HepG2 (cell line): ENCODE measurements around the gene CARD8. TPM values are rescaled to one million over a fixed set of nuclear protein-coding genes. Genes with fewer than 3 reads are reported as not detected.

Experiments
- ATAC-seq: fragments of 200-7000 bp; cut with Tn5 transposase; 3 replicates; pipeline ENCODE4 v1.9.1; 2020; ENCODE audit warnings: mild to moderate bottlenecking, moderate library complexity
- BruUV-seq: library from RNA; stranded (reverse); fragments of 400-500 nt; replicated peaks from 2 replicates; lab custom pipeline; 2021; lab: Mats Ljungman, UMichigan
- CTCF ChIA-PET: fragments of 300-600 bp; formaldehyde crosslinking; extraction: SDS; loops from one replicate; lab custom pipeline; 2021; ENCODE audit warnings: low total read pairs, inconsistent platforms, low intra/inter-chr PET ratio; lab: Yijun Ruan, JAX
- POLR2A ChIA-PET: fragments of 350-600 bp; sonication (Branson Sonifier 250); formaldehyde crosslinking; loops from one replicate; lab custom pipeline; 2020; ENCODE audit warnings: antibody characterized with exemption, inconsistent platforms; lab: Yijun Ruan, JAX
- DNase-seq: peaks from one replicate; pipeline ENCODE4 v3.0.0-alpha.2; 2015; ENCODE audit warnings: low spot score
- FAIRE-seq: peaks from 3 replicates; lab custom pipeline; 2011; peaks lifted over from hg19 to GRCh38; lab: Jason Lieb, UNC
- H2AFZ ChIP-seq: one replicate; pipeline ENCODE4 v1.6.1; 2011; ENCODE audit warnings: low read length, inconsistent platforms
- H3K27ac ChIP-seq: fragments of 300-600 bp; 3 replicates; pipeline ENCODE4 v1.8.0; 2011; ENCODE audit warnings: mixed run types, mild to moderate bottlenecking, mixed read lengths, low read length, inconsistent platforms; ENCODE audit not compliant: insufficient read depth; ENCODE audit errors: extremely low read length
- H3K27me3 ChIP-seq, 2 experiments: fragments of 200-600 bp in 1 of 2; 2 replicates in 1 of 2; 3 replicates in 1 of 2; pipeline versions ENCODE4 v1.6.0 to v1.8.0; 2011; ENCODE audit warnings: low read length in 2 of 2, mild to moderate bottlenecking in 2 of 2, moderate library complexity in 2 of 2, inconsistent platforms in 1 of 2; ENCODE audit not compliant: insufficient read depth in 2 of 2, control insufficient read depth in 1 of 2
- H3K36me3 ChIP-seq, 2 experiments: fragments of 200-600 bp in 1 of 2; replicated peaks in 1 of 2; 2 replicates in 1 of 2; 3 replicates in 1 of 2; pipeline versions ENCODE4 v1.5.1 to v1.8.0; 2011; ENCODE audit warnings: low read length in 2 of 2, inconsistent platforms in 1 of 2; ENCODE audit not compliant: insufficient read depth in 2 of 2, control insufficient read depth in 1 of 2
- H3K4me1 ChIP-seq: 2 replicates; pipeline ENCODE4 v1.5.1; 2012; ENCODE audit warnings: low read length, inconsistent platforms; ENCODE audit not compliant: insufficient read depth
- H3K4me2 ChIP-seq: 2 replicates; pipeline ENCODE4 v1.6.0; 2011; ENCODE audit warnings: low read depth, low read length, inconsistent platforms
- H3K4me3 ChIP-seq, 3 experiments: fragments of 200-600 bp in 1 of 3; sonication (generic), shearing (Covaris generic) in 1 of 3; replicated peaks in 1 of 3; 2 replicates each; pipeline ENCODE4 v1.5.1; 2011 to 2016; ENCODE audit warnings: low read length in 3 of 3, inconsistent platforms in 2 of 3, low read depth in 2 of 3, mild to moderate bottlenecking in 2 of 3, control low read depth in 1 of 3, mixed read lengths in 1 of 3; ENCODE audit not compliant: insufficient read depth in 1 of 3
- H3K79me2 ChIP-seq: one replicate; pipeline ENCODE4 v1.6.1; 2011; ENCODE audit warnings: low read length, inconsistent platforms; ENCODE audit not compliant: insufficient read depth
- H3K9ac ChIP-seq: 2 replicates; pipeline ENCODE4 v1.6.0; 2011; ENCODE audit warnings: mild to moderate bottlenecking, low read depth, low read length, inconsistent platforms; ENCODE audit not compliant: insufficient read depth
- H3K9me3 ChIP-seq: 2 replicates; pipeline ENCODE4 v1.5.1; 2012; ENCODE audit warnings: mild to moderate bottlenecking, low read length
- H4K20me1 ChIP-seq: 2 replicates; pipeline ENCODE4 v1.6.0; 2011; ENCODE audit warnings: inconsistent platforms, mild to moderate bottlenecking, low read length, moderate library complexity; ENCODE audit not compliant: insufficient read depth
- E2F1 ChIP-seq: sonication (generic); formaldehyde crosslinking; IDR thresholded peaks from 2 replicates; pipeline ENCODE4 v1.5.0; 2020; ENCODE audit warnings: missing genetic modification reagents
- FOXP4 ChIP-seq: sonication (generic); formaldehyde crosslinking; IDR thresholded peaks from 2 replicates; pipeline ENCODE4 v1.4.0; 2020; ENCODE audit warnings: missing genetic modification reagents
- IKZF4 ChIP-seq: sonication (generic); formaldehyde crosslinking; IDR thresholded peaks from 2 replicates; pipeline ENCODE4 v1.5.1; 2020; ENCODE audit warnings: borderline replicate concordance, mild to moderate bottlenecking, low read depth, missing genetic modification reagents; ENCODE audit errors: not compliant biosample characterization
- MEIS2 ChIP-seq: sonication (generic); formaldehyde crosslinking; IDR thresholded peaks from 2 replicates; pipeline ENCODE4 v1.9.0; 2021; ENCODE audit warnings: mild to moderate bottlenecking, missing genetic modification reagents
- NPAS2 ChIP-seq: sonication (generic); formaldehyde crosslinking; IDR thresholded peaks from 2 replicates; pipeline ENCODE4 v1.8.0; 2022; ENCODE audit warnings: mild to moderate bottlenecking, missing genetic modification reagents, borderline replicate concordance
- REL ChIP-seq: sonication (generic); formaldehyde crosslinking; conservative IDR thresholded peaks from 2 replicates; pipeline ENCODE4 v1.8.0; 2022; ENCODE audit warnings: mild to moderate bottlenecking, missing genetic modification reagents, moderate library complexity
- REPIN1 ChIP-seq: sonication (generic); formaldehyde crosslinking; IDR thresholded peaks from 2 replicates; pipeline ENCODE4 v1.8.0; 2022; ENCODE audit warnings: missing genetic modification reagents, low read depth, mild to moderate bottlenecking, borderline replicate concordance
- SMARCE1 ChIP-seq: fragments of 450-650 bp; IDR thresholded peaks from 2 replicates; pipeline ENCODE4 v1.6.1; 2017; ENCODE audit warnings: borderline replicate concordance
- ZNF317 ChIP-seq: sonication (generic); formaldehyde crosslinking; IDR thresholded peaks from 2 replicates; pipeline ENCODE4 v1.5.0; 2020; ENCODE audit warnings: mild to moderate bottlenecking, missing genetic modification reagents
- ZNF484 ChIP-seq: sonication (generic); formaldehyde crosslinking; IDR thresholded peaks from 2 replicates; pipeline ENCODE4 v1.5.1; 2020; ENCODE audit warnings: mild to moderate bottlenecking, low read depth, missing genetic modification reagents, borderline replicate concordance
- ZNF737 ChIP-seq: sonication (generic); formaldehyde crosslinking; IDR thresholded peaks from 2 replicates; pipeline ENCODE4 v1.5.0; 2020; ENCODE audit warnings: missing genetic modification reagents, mild to moderate bottlenecking, borderline replicate concordance
- ZNF768 ChIP-seq: sonication (generic); formaldehyde crosslinking; IDR thresholded peaks from 2 replicates; pipeline ENCODE4 v1.4.0; 2020; ENCODE audit warnings: missing genetic modification reagents
- ZNF780A ChIP-seq: sonication (generic); formaldehyde crosslinking; IDR thresholded peaks from 2 replicates; pipeline ENCODE4 v1.8.0; 2022; ENCODE audit warnings: mild to moderate bottlenecking, missing genetic modification reagents, moderate library complexity
- WGBS: methylation state at CpG from one replicate; pipeline ENCODE4 v1.1.6; 2017; ENCODE audit warnings: low lambda C conversion rate; 5-methylcytosine and 5-hydroxymethylcytosine counted together
- in situ Hi-C: cut with HindIII; loops from 2 replicates; pipeline ENCODE4 v1.10.0; 2017; ENCODE audit warnings: low pct_unique_long_range_greater_than_20kb; ENCODE audit not compliant: extremely low pct_ligation_motif_present
- intact Hi-C: fragments of 100-400 bp; cut with micrococcal nuclease; formaldehyde crosslinking; loops from one replicate; pipeline ENCODE4 v1.10.0; 2022; ENCODE audit not compliant: unreplicated experiment
- polyA plus RNA-seq, 8 experiments: library from polyadenylated mRNA; depleted of rRNA in 3 of 8; stranded (reverse) in 7 of 8; unstranded in 1 of 8; fragments of >200 nt; fragmentation: Illumina TruSeq in 4 of 8; extraction: Trizol in 4 of 8; gene quantifications; 2 replicates each; pipeline versions ENCODE4 v1.2.1 to v1.2.3, GENCODE V29; 2011 to 2016; ENCODE audit warnings: low read depth in 4 of 8, missing spikeins in 1 of 8, mixed read lengths in 1 of 8; ENCODE audit not compliant: insufficient read depth in 1 of 8
- total RNA-seq, 5 experiments: library from RNA; depleted of rRNA; stranded (reverse); fragments of >200 nt; fragmentation: Illumina TruSeq; extraction: Trizol; gene quantifications; 2 replicates each; pipeline ENCODE4 v1.2.3, GENCODE V29; 2016; ENCODE audit warnings: low read depth in 1 of 5
- TF ChIP-seq, protein P1 (sequence below): sonication (generic); formaldehyde crosslinking; IDR thresholded peaks from 2 replicates; pipeline ENCODE4 v1.8.0; 2023; ENCODE audit warnings: mild to moderate bottlenecking, missing genetic modification reagents

CARD8 gene
- total and polyA plus RNA-seq, 2 of the 13 experiments (the other 11 are each of a cell fraction or from before 2014, with no cell fraction given), result 15.0 to 19.2 TPM

DNA sequence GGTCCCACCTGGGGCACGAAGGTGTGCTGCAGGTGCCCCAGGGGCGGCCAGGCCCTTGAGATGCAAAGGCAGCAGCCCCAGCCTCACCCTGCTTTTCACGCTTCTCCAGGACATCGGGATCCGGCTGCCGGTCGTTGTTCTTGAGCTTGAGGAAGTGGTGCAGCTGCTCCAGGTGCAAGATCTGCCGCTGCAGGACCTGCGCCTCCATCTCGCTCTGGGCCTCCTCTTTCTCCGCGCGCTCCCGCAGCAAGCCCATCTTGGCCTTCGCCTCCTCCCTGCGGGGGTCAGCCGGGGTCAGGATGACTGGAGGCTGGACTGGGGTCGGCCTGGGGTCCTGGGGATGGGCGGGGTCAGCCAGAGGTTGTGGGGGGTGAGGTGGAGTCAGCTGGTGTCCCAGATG is 48.2 kb upstream of the CARD8 start:
- H3K9ac ChIP-seq, result no peak overlapping the region
- no peak overlapping the region for H3K4me2 ChIP-seq
- no peak overlapping the region for H3K4me3 ChIP-seq
- H3K9me3 ChIP-seq, result no peaks in the 10 kb centered on the region
- ChIA-PET CTCF (no interaction called here), POLR2A (no interaction called here)
- no TSS peak for BruUV-seq
- intact Hi-C loops, result no loop called here
- FAIRE-seq (no peak), ATAC-seq (no peak), DNase-seq (no peak)
- peaks cover 1 to 12% of the 10 kb centered on the region in 2 experiments for H3K27me3 ChIP-seq
- no peaks in the 10 kb centered on the region for H3K36me3 ChIP-seq
- no peaks in the 10 kb centered on the region for H3K79me2 ChIP-seq
- H2AFZ ChIP-seq, result no peak overlapping the region
- in situ Hi-C loops, result no loop called here
- WGBS, result 62% methylated on average over 8 of the region's 19 CpGs
- no peaks in the 10 kb centered on the region for H4K20me1 ChIP-seq
- H3K27ac ChIP-seq, result no peak overlapping the region
- TF ChIP-seq FOXP4 (no peak), NPAS2 (CRISPR knock-in tag) (no peak), ZNF768 (CRISPR knock-in tag) (no peak), REL (no peak), ZNF780A (CRISPR knock-in tag) (no peak), IKZF4 (CRISPR knock-in tag) (no peak), REPIN1 (no peak), ZNF484 (no peak), ZNF317 (CRISPR knock-in tag) (no peak), ZNF737 (no peak), MEIS2 (CRISPR knock-in tag) (no peak), SMARCE1 (no peak), E2F1 (CRISPR knock-in tag) (no peak)
- TF ChIP-seq, protein P1, sequence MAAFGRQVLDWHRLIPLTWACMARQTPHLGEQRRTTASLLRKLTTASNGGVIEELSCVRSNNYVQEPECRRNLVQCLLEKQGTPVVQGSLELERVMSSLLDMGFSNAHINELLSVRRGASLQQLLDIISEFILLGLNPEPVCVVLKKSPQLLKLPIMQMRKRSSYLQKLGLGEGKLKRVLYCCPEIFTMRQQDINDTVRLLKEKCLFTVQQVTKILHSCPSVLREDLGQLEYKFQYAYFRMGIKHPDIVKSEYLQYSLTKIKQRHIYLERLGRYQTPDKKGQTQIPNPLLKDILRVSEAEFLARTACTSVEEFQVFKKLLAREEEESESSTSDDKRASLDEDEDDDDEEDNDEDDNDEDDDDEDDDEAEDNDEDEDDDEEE (CRISPR knock-in tag), result no peak
- H3K4me1 ChIP-seq, result peaks cover 10% of the 10 kb centered on the region
